Measurements from ENCODE around the gene STK33.

The STK33 gene

GRCh38 chr11:8352103-8352875 lies 241.7 kb downstream of the STK33 start:
- DNase-seq, result no peak

- no peak for DNase-seq
Measured at GRCh38 chr11:8351223-8351622, 242.8 kb downstream of the STK33 start.

- no peak for DNase-seq
Measured at GRCh38 chr11:8347978-8348377, 246.1 kb downstream of the STK33 start.

- DNase-seq, result no peak
Measured at GRCh38 chr11:8346157-8346755, 247.8 kb downstream of the STK33 start.

- DNase-seq, result no peak
Measured at GRCh38 chr11:8345179-8345578, 248.8 kb downstream of the STK33 start.

GRCh38 chr11:8344346-8344745 lies 249.7 kb downstream of the STK33 start:
- DNase-seq, result no peak

- DNase-seq, result no peak
Measured at GRCh38 chr11:8342821-8343681, 251.0 kb downstream of the STK33 start.

GRCh38 chr11:8341996-8342395 lies 252.0 kb downstream of the STK33 start:
- no peak for DNase-seq
